Measurements from ENCODE around the gene MAN1C1.

DNA sequence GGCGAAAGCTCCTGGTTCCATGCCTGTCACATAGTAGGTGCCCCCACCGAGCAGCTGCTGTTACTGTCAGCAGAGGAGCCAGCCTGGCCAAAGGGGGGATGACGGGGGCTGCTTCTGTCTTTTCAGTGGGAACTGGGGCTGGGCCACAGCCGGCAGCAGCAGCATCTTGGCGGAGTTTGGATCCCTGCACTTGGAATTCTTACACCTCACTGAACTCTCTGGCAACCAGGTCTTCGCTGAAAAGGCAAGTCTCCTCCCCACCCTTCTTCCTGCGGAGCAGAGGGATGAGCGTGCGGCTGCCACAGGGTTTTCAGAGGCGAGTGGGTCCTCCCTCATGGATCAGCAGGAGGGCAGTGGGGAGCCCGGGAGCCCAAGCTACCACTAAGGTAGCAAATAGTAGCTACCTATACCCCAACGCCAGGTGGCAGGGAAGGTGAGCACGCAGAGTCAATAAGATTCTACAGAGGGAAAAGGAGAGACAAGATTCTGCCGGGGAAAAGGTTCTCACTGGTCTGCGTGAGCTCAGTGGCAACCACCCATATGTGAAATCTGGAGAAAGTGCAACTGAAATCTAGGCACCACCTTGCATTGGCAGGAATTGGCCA is 142.0 kb downstream of the MAN1C1 start:
- TF ChIP-seq BRD4 (IDR thresholded peaks at IDR 0.05) (no peak), RBM25 (IDR thresholded peaks at IDR 0.05; ENCODE audit: low read depth, low read length, severe bottlenecking) (no peak), RBBP5 (IDR thresholded peaks at IDR 0.05; ENCODE audit: borderline replicate concordance, insufficient read depth, low read length, poor library complexity, severe bottlenecking) (no peak), JUND (IDR thresholded peaks at IDR 0.05; ENCODE audit: borderline replicate concordance, low read depth, low read length) (no peak), JUND (tag; IDR thresholded peaks at IDR 0.05; ENCODE audit: borderline replicate concordance, low read depth, low read length) (no peak), DPF2 (IDR thresholded peaks at IDR 0.05) (no peak), ELF4 (CRISPR knock-in tag; IDR thresholded peaks at IDR 0.05) (no peak), ZNF239 (CRISPR knock-in tag; IDR thresholded peaks at IDR 0.05) (no peak), POLR2A (conservative IDR thresholded peaks at IDR 0.05) (no peak), POLR2AphosphoS5 (IDR thresholded peaks at IDR 0.05; ENCODE audit: control insufficient read depth, insufficient read depth, low read depth, low read length) (no peak)
- TF ChIP-seq, protein P1, sequence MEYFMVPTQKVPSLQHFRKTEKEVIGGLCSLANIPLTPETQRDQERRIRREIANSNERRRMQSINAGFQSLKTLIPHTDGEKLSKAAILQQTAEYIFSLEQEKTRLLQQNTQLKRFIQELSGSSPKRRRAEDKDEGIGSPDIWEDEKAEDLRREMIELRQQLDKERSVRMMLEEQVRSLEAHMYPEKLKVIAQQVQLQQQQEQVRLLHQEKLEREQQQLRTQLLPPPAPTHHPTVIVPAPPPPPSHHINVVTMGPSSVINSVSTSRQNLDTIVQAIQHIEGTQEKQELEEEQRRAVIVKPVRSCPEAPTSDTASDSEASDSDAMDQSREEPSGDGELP (CRISPR knock-in tag; IDR thresholded peaks at IDR 0.05; ENCODE audit: borderline replicate concordance), result no peak
- TF ChIP-seq, protein P2, sequence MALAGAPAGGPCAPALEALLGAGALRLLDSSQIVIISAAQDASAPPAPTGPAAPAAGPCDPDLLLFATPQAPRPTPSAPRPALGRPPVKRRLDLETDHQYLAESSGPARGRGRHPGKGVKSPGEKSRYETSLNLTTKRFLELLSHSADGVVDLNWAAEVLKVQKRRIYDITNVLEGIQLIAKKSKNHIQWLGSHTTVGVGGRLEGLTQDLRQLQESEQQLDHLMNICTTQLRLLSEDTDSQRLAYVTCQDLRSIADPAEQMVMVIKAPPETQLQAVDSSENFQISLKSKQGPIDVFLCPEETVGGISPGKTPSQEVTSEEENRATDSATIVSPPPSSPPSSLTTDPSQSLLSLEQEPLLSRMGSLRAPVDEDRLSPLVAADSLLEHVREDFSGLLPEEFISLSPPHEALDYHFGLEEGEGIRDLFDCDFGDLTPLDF (CRISPR knock-in tag; IDR thresholded peaks at IDR 0.05), result no peak
- TF ChIP-seq, protein P3, sequence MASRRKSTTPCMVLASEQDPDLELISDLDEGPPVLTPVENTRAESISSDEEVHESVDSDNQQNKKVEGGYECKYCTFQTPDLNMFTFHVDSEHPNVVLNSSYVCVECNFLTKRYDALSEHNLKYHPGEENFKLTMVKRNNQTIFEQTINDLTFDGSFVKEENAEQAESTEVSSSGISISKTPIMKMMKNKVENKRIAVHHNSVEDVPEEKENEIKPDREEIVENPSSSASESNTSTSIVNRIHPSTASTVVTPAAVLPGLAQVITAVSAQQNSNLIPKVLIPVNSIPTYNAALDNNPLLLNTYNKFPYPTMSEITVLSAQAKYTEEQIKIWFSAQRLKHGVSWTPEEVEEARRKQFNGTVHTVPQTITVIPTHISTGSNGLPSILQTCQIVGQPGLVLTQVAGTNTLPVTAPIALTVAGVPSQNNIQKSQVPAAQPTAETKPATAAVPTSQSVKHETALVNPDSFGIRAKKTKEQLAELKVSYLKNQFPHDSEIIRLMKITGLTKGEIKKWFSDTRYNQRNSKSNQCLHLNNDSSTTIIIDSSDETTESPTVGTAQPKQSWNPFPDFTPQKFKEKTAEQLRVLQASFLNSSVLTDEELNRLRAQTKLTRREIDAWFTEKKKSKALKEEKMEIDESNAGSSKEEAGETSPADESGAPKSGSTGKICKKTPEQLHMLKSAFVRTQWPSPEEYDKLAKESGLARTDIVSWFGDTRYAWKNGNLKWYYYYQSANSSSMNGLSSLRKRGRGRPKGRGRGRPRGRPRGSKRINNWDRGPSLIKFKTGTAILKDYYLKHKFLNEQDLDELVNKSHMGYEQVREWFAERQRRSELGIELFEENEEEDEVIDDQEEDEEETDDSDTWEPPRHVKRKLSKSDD (conservative IDR thresholded peaks at IDR 0.05; ENCODE audit: low read length), result no peak
- TF ChIP-seq, protein P4, sequence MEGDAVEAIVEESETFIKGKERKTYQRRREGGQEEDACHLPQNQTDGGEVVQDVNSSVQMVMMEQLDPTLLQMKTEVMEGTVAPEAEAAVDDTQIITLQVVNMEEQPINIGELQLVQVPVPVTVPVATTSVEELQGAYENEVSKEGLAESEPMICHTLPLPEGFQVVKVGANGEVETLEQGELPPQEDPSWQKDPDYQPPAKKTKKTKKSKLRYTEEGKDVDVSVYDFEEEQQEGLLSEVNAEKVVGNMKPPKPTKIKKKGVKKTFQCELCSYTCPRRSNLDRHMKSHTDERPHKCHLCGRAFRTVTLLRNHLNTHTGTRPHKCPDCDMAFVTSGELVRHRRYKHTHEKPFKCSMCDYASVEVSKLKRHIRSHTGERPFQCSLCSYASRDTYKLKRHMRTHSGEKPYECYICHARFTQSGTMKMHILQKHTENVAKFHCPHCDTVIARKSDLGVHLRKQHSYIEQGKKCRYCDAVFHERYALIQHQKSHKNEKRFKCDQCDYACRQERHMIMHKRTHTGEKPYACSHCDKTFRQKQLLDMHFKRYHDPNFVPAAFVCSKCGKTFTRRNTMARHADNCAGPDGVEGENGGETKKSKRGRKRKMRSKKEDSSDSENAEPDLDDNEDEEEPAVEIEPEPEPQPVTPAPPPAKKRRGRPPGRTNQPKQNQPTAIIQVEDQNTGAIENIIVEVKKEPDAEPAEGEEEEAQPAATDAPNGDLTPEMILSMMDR (IDR thresholded peaks at IDR 0.05 in 2 of 3, conservative IDR thresholded peaks at IDR 0.05 in 1 of 3; ENCODE audit: insufficient read depth in 2 of 3, low read depth in 1 of 3, low read length in 3 of 3), result peak in 2 of 3 experiments; percentile 19 to 27; a peak in 3 of 6 replicates
- TF ChIP-seq, protein P5, sequence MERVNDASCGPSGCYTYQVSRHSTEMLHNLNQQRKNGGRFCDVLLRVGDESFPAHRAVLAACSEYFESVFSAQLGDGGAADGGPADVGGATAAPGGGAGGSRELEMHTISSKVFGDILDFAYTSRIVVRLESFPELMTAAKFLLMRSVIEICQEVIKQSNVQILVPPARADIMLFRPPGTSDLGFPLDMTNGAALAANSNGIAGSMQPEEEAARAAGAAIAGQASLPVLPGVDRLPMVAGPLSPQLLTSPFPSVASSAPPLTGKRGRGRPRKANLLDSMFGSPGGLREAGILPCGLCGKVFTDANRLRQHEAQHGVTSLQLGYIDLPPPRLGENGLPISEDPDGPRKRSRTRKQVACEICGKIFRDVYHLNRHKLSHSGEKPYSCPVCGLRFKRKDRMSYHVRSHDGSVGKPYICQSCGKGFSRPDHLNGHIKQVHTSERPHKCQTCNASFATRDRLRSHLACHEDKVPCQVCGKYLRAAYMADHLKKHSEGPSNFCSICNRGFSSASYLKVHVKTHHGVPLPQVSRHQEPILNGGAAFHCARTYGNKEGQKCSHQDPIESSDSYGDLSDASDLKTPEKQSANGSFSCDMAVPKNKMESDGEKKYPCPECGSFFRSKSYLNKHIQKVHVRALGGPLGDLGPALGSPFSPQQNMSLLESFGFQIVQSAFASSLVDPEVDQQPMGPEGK (CRISPR knock-in tag; IDR thresholded peaks at IDR 0.05; ENCODE audit: borderline replicate concordance), result no peak
